ACC112 (cell line): Measurements from ENCODE around the gene NLRP9.

Experiments
- H2AFZ ChIP-seq: fragments of 200-600 bp; sonication (generic); one replicate; pipeline ENCODE4 v1.6.0; 2017; ENCODE audit warnings: antibody characterized with exemption, low read length; ENCODE audit not compliant: unreplicated experiment
- H3K27ac ChIP-seq: fragments of 200-600 bp; sonication (generic); 2 replicates; pipeline ENCODE4 v1.5.1; 2014; ENCODE audit warnings: low read depth, mild to moderate bottlenecking, antibody characterized with exemption, low read length, moderate library complexity
- H3K27me3 ChIP-seq: fragments of 200-600 bp; sonication (generic); 2 replicates; pipeline ENCODE4 v1.6.1; 2014; ENCODE audit warnings: mild to moderate bottlenecking, antibody characterized with exemption, low read length, moderate library complexity, mixed read lengths; ENCODE audit not compliant: insufficient read depth
- H3K36me3 ChIP-seq: fragments of 200-600 bp; sonication (generic); 2 replicates; pipeline ENCODE4 v1.6.1; 2016; ENCODE audit warnings: mild to moderate bottlenecking, antibody characterized with exemption, low read length, moderate library complexity, mixed read lengths; ENCODE audit not compliant: insufficient read depth
- H3K4me1 ChIP-seq: fragments of 200-600 bp; sonication (generic); one replicate; pipeline ENCODE4 v1.6.1; 2016; ENCODE audit warnings: low read length, mixed read lengths; ENCODE audit not compliant: insufficient read depth, unreplicated experiment, control insufficient read depth
- H3K4me3 ChIP-seq: fragments of 200-600 bp; sonication (generic); 2 replicates; pipeline ENCODE4 v1.5.1; 2014; ENCODE audit warnings: mild to moderate bottlenecking, low read depth, low read length
- H3K79me2 ChIP-seq: fragments of 200-600 bp; sonication (generic); one replicate; pipeline ENCODE4 v1.6.0; 2016; ENCODE audit warnings: low read length; ENCODE audit not compliant: control insufficient read depth, unreplicated experiment, insufficient read depth

Gene NLRP9

DNA sequence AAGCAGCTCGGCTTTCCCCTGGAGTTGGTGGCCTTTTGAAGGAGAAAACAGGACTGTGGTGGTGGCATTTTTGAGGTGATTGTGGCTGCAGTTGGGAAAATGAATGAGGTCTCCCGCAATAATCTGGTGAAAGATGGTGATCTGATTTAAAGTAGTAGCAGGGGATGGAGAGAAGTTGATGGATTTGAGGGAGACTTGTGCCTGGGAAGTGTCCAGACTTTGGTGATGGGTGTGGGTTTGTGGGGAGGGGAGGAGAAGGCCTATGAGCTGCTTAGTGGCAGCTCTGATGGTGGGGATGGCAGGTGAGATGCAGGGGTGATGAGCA lies 67.2 kb downstream of the NLRP9 start:
- H3K27me3 ChIP-seq, result no peaks in the 10 kb centered on the region
- H3K36me3 ChIP-seq, result peaks cover 2% of the 10 kb centered on the region; the same call in 1 of the 2 replicates
- peaks cover 37% of the 10 kb centered on the region for H3K79me2 ChIP-seq
- H3K4me1 ChIP-seq, result peaks cover 22% of the 10 kb centered on the region
- no peak overlapping the region for H3K27ac ChIP-seq
- H3K4me3 ChIP-seq, result no peak overlapping the region
- no peak overlapping the region for H2AFZ ChIP-seq

DNA sequence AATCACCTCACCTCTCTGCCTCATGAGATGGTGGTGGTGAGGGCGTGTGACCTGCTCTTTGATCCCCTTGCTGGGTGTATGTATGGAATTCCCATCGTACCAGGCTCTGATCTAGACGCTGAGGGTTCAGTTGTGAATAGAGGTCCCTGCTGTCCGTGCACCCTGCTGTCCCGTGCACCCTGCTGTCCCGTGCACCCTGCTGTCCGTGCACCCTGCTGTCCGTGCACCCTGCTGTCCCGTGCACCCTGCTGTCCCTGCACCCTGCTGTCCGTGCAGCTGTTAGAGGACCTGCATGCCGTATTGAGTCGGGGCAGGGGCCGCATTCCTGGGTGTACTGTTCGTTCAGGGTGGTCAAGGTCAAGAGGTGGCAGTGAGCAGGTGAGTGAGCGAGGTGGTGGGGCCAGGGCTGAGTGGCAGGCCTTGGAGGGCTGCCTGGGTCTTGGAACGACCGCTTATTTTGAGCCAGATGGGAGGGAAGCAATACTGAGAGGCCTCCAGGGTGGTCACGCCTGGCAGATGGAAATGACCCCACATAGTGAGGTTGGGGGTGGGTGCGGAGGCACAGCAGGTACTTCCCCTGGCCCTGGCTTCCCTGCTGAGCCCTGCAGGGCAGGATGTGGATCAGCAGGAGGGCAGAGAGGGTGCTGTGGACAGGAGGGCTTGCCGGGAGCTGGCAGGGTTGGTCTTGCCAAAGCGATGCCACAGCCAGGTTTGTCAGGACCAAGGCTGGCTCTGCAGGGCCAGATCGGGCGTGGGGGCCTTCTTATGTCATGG lies 67.7 kb downstream of the NLRP9 start:
- no peak overlapping the region for H3K27ac ChIP-seq
- peaks cover 35% of the 10 kb centered on the region for H3K79me2 ChIP-seq
- no peaks in the 10 kb centered on the region for H3K27me3 ChIP-seq
- no peak overlapping the region for H2AFZ ChIP-seq
- H3K4me3 ChIP-seq, result no peak overlapping the region
- H3K36me3 ChIP-seq, result peaks cover 2% of the 10 kb centered on the region; the same call in 1 of the 2 replicates
- peaks cover 20% of the 10 kb centered on the region for H3K4me1 ChIP-seq

- peaks cover 20% of the 10 kb centered on the region for H3K4me1 ChIP-seq
- peaks cover 31% of the 10 kb centered on the region for H3K79me2 ChIP-seq
- H3K27me3 ChIP-seq, result no peaks in the 10 kb centered on the region
- peaks cover 2% of the 10 kb centered on the region; the same call in 1 of the 2 replicates for H3K36me3 ChIP-seq
- no peak overlapping the region for H3K4me3 ChIP-seq
- H3K27ac ChIP-seq, result no peak overlapping the region
- no peak overlapping the region for H2AFZ ChIP-seq
These were observed 68.6 kb downstream of the NLRP9 start for GRCh38 chr19:55669418-55670279.

GRCh38 chr19:55668603-55669348 lies 69.4 kb downstream of the NLRP9 start:
- Histone ChIP-seq H3K4me3 (no peak overlapping the region), H3K27ac (no peak overlapping the region), H3K36me3 (peaks cover 2% of the 10 kb centered on the region; the same call in 1 of the 2 replicates), H3K79me2 (peaks cover 29% of the 10 kb centered on the region), H3K27me3 (no peaks in the 10 kb centered on the region), H3K4me1 (peaks cover 16% of the 10 kb centered on the region), H2AFZ (no peak overlapping the region)

GRCh38 chr19:55667958-55668357 lies 70.2 kb downstream of the NLRP9 start:
- peaks cover 13% of the 10 kb centered on the region for H3K4me1 ChIP-seq
- no peak overlapping the region for H2AFZ ChIP-seq
- peaks cover 30% of the 10 kb centered on the region for H3K79me2 ChIP-seq
- no peak overlapping the region for H3K4me3 ChIP-seq
- H3K27ac ChIP-seq, result no peak overlapping the region
- H3K36me3 ChIP-seq, result peaks cover 2% of the 10 kb centered on the region; the same call in 1 of the 2 replicates
- no peaks in the 10 kb centered on the region for H3K27me3 ChIP-seq

DNA sequence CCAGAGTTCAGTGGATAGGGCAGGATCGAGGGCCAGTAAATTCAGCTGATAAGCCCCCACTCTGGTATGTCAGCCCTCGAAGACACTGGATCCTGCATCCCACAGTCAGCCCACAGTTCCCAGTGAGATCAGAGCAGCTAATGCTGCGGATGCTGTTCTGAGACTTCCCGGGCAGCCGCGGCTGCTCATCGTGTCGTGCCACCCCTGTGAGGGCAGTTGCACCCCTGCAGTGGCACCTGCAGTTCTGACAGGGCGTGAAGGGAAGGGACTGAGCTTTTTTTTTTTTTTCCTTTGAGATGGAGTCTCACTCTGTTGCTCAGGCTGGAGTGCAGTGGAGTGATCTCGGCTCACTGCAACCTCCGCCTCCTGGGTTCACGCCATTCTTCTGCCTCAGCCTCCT lies 70.7 kb downstream of the NLRP9 start:
- Histone ChIP-seq H3K27me3 (no peaks in the 10 kb centered on the region), H3K36me3 (peaks cover 2% of the 10 kb centered on the region; the same call in 1 of the 2 replicates), H3K79me2 (peaks cover 34% of the 10 kb centered on the region), H2AFZ (no peak overlapping the region), H3K27ac (no peak overlapping the region), H3K4me1 (peaks cover 13% of the 10 kb centered on the region), H3K4me3 (no peak overlapping the region)

DNA sequence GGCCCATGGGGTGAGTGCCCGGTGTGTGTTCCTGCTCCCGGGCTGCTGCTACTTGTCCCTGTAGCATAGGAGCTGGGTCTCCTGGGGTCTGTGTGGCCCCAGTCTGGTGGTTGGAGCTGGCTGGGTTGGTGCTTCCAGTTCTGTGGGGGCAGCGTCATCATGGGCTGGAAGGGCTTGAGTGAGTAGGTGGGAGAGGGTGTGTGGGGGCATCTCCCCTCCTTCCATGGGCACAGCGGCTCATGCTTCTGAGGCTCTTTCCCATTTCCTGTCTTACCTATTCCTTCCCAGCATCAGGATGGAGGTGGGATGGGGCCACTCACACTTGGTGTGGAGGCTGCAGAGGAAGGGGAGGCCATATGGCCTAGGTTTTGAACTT lies 71.2 kb downstream of the NLRP9 start:
- Histone ChIP-seq H3K4me3 (no peak overlapping the region), H3K79me2 (peaks cover 34% of the 10 kb centered on the region), H3K27ac (no peak overlapping the region), H3K27me3 (no peaks in the 10 kb centered on the region), H3K4me1 (peaks cover 8% of the 10 kb centered on the region), H3K36me3 (peaks cover 2% of the 10 kb centered on the region; the same call in 1 of the 2 replicates), H2AFZ (no peak overlapping the region)

DNA sequence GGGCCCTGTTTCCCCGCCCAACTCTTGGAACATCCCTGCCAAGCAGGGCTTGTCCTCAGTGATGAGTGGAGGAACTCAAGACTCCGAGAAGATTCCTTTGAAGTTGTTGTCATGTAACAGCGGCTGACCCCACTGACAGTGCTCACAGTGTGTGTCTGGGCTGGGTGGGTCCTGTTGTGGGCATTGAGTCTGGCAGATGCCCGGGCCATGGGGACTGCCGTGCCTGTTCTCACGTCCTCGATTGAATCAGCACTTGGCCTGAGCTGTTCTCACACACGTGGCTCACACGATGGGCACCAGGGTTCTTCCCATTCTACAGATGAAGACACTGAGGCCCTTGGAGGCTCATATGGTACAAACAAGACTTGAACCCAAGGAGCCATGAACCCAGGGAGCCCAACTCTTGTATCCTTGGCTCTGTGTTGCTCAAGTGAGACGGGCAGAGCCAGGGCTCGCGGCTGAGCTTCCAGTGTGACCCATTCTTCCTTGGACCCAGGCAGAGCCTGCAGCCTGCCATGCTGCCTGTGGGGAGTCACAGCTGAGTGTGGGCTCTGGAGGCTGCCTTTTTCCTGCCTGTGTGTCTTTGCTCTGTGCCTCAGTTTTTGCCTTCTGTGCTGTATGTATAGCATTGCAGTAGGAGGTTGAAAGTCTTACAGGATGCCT lies 71.7 kb downstream of the NLRP9 start:
- Histone ChIP-seq H3K79me2 (peaks cover 38% of the 10 kb centered on the region), H3K27ac (no peak overlapping the region), H3K36me3 (peaks cover 2% of the 10 kb centered on the region; the same call in 1 of the 2 replicates)

GRCh38 chr19:55663846-55664536 lies 74.2 kb downstream of the NLRP9 start:
- Histone ChIP-seq H3K27ac (no peak overlapping the region), H3K79me2 (peaks cover 52% of the 10 kb centered on the region), H3K4me3 (no peak overlapping the region), H2AFZ (no peak overlapping the region), H3K36me3 (peaks cover 2% of the 10 kb centered on the region; the same call in 1 of the 2 replicates), H3K27me3 (no peaks in the 10 kb centered on the region), H3K4me1 (peaks cover 1% of the 10 kb centered on the region)

More for the DNA sequence above, 71.7 kb downstream of the NLRP9 start:
- Histone ChIP-seq H3K4me1 (peaks cover 3% of the 10 kb centered on the region), H3K27me3 (no peaks in the 10 kb centered on the region), H3K4me3 (no peak overlapping the region), H2AFZ (no peak overlapping the region)
